GM19463 (cell line): ENCODE data around the gene SWT1.
"Not testable (repeated sequence)": the region's sequence is repeated elsewhere in the genome, so short reads cannot be mapped to it uniquely, and the experiment has no call there.

Experiments used
- ATAC-seq: cut with Tn5 transposase; IDR thresholded peaks from one replicate; pipeline ENCODE4 v1.9.1; 2021; ENCODE audit warnings: mild to moderate bottlenecking, moderate library complexity; ENCODE audit not compliant: unreplicated experiment

SWT1 gene

DNA sequence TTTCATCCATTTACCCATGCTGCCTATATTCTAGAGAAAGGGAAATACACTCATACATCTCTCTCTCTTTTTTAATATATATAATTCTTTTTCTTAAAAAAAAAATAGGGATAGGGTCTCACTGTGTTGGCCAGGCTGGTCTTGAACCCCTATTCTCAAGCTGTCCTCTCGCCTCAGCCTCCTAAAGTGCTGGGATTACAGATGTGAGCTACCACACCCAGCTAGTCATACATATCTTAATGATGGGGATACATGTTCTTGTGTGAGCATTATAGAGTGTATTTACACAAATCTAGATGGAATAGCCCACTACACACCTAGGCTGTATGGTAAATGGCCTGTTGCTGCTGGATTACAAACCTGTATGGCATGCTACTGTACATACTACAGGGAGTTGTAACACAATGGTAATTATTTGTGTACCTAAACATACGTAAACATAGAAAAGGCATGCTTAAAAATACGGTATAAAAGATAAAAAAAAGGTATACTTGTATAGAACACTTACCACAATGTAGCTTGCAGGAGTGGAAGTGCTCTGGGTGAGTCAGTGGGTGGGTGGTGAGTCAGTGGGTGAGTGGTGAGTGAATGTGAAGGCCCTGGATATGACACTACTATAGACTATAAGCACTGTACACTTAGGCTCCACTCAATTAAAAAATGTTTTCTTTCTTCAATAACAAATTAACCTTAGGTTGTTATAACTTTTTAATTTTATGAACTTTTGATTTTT lies 87.2 kb downstream of the SWT1 start:
- no peak for ATAC-seq

DNA sequence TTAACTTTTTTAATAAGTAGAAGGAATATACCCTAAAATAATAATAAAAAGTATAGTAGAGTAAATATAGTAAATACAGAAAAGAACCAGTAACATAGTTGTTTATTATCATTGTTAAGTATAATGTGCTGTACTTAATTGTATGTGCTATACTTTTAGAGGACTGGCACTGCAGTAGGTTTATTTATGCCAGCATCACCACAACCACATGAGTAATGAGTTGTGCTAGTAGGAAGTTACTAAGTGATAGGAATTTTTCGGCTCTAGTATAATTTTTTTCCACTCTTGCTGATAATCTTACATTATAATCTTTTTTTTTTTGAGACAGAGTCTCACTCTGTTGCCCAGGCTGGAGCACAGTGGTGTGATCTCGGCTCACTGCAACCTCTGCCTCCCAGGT lies 88.5 kb downstream of the SWT1 start:
- no peak for ATAC-seq

DNA sequence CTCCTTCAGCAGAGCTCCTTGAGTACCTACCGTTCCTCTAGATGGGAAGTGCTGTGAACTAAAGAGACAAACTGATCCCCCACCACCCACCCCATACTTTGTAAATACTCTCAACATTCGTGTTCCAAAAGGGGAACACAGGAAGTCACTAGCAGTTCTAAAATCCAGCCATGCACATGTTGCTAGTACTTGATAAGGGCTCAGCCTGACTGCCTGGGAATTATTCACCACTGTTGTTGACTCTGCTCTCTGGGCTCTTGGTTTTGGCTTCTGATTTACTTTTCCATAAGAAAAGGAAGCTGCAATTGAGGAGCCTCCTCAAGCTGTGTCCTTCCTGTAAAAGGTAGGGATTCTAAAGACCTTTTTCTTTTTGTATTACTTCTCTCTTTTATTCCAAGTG lies 92.6 kb downstream of the SWT1 start:
- no peak for ATAC-seq

DNA sequence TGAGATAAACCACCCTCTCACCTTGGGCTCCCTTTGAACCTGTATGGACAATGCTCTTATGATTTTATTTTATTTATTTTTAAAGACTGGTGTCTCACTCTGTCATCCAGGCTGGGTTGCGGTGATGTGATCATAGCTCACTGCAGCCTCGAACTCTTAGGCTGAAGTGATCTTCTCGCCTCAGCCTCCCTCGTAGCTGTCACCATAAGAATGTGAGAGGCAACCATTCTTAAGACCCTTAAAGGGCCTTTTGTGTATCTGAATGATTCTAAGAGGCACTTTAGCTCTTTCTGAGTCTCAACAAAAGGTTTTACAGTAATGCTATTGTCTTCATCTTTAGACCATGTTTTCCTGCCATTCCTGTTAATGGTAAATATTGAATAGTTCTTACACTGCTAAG lies 93.1 kb downstream of the SWT1 start:
- ATAC-seq: no peak

DNA sequence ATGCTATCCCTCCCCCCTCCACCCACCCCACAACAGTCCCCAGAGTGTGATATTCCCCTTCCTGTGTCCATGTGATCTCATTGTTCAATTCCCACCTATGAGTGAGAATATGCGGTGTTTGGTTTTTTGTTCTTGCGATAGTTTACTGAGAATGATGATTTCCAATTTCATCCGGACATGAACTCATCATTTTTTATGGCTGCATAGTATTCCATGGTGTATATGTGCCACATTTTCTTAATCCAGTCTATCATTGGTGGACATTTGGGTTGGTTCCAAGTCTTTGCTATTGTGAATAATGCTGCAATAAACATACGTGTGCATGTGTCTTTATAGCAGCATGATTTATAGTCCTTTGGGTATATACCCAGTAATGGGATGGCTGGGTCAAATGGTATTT lies 95.0 kb downstream of the SWT1 start:
- ATAC-seq: not testable (repeated sequence)

DNA sequence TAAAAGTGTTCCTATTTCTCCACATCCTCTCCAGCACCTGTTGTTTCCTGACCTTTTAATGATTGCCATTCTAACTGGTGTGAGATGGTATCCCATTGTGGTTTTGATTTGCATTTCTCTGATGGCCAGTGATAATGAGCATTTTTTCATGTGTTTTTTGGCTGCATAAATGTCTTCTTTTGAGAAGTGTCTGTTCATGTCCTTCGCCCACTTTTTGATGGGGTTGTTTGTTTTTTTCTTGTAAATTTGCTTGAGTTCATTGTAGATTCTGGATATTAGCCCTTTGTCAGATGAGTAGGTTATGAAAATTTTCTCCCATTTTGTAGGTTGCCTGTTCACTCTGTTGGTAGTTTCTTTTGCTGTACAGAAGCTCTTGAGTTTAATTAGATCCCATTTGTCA lies 95.4 kb downstream of the SWT1 start:
- not testable (repeated sequence) for ATAC-seq

DNA sequence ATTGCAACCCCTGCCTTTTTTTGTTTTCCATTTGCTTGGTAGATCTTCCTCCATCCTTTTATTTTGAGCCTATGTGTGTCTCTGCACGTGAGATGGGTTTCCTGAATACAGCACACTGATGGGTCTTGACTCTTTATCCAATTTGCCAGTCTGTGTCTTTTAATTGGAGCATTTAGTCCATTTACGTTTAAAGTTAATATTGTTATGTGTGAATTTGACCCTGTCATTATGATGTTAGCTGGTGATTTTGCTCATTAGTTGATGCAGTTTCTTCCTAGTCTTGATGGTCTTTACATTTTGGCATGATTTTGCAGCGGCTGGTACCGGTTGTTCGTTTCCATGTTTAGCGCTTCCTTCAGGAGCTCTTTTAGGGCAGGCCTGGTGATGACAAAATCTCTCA lies 98.6 kb downstream of the SWT1 start:
- not testable (repeated sequence) for ATAC-seq

DNA sequence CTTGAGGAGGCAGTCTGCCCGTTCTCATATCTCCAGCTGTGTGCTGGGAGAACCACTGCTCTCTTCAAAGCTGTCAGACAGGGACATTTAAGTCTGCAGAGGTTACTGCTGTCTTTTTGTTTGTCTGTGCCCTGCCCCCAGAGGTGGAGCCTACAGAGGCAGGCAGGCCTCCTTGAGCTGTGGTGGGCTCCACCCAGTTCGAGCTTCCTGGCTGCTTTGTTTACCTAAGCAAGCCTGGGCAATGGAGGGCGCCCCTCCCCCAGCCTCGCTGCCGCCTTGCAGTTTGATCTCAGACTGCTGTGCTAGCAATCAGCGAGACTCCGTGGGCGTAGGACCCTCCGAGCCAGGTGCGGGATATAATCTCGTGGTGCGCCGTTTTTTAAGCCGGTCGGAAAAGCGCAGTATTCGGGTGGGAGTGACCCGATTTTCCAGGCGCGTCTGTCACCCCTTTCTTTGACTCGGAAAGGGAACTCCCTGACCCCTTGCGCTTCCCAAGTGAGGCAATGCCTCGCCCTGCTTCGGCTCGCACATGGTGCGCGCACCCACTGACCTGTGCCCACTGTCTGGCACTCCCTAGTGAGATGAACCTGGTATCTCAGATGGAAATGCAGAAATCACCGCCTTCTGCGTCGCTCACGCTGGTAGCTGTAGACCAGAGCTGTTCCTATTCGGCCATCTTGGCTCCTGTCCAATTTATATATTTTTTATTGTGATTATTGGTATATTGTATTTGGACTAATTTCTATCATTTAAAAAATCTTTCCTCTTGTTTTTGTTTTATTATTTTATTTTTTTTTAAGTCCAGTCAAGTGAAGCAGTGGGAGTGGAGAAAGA lies 100.4 kb downstream of the SWT1 start:
- not testable (repeated sequence) for ATAC-seq

DNA sequence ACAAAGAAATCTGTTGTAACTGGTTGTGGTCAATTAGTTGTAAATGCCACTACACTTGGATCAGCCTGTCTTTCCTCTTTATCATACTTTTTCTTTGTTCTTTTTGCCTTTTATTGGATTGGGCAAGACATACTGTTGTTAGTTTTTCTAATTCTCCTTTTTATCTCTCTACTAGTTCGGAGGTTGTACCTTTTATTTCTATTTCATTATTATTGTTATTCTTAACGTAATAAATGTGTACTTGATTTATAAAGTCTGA lies 100.9 kb downstream of the SWT1 start:
- no peak for ATAC-seq

DNA sequence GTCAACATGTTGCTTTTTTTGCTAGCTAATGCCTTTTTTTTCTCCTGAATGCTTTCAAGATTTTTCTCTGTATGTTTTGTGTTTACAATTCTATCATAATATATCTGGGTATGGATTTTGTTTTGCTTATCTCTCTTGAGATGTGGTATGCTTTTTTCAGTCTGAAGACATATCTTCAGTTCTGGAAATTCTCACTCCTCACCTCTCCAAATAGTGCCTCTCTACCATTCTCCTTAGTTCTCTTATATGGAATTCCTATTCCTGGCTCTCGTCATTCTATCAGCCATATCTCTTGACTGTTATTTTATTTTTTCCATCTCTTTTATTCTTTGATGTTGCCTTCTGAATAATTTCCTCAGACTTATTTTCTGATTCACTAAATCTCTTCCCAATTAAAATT lies 101.7 kb downstream of the SWT1 start:
- no peak for ATAC-seq

DNA sequence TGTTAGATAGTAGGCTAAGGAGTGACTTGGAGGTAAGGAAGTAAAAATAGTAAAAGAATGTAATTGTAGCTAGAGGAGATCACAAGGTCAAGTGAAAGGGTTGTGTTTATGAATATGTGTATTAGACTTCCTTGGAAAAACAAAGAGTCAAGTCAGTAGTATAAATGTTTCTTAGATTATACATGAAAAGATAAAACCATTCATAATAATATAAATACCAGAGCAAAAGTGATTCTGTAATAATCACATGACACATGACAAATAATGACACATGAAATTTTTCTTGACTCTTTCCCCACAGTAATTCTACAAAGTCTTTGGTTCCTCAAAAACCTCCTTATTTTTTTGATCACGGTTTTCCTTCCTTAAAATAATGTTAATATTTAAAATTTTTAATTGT lies 103.6 kb downstream of the SWT1 start:
- no peak for ATAC-seq

DNA sequence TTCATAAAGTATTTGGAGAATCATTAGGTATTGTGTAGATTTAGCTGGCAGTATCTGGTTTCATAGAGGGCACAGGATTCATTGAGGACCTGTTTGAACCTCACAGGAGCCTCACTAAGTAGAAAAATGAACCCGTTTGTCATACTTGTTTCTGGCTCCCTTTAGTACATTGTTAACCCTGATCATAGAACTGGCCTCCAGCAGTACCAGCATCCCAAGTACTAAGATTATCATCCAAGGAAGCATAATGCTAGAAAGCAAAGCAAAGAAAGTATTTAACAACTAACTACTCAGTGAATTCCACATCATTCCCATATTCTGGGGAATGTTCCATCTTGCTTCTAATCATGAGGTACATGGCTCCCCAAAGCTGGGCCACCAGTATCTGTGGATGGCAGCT lies 105.2 kb downstream of the SWT1 start:
- no peak for ATAC-seq

DNA sequence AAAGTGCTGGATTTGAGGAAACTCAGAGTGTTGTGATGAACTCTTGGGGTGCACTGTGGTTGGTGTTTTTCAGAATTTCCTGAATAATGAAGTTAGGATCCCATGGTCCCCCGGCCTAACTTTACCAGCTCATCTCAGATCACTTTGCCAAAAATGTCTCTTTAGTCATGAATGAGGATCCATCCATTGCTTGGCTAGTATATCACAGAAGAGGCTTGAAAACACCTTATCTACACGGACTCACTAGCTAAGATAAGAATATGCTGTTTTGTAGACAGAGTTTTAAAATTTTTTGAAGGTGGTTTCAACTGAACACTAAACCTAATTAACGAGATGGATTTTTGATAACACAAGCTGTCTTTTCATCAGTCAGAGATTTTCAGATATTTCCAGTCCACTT lies 106.3 kb downstream of the SWT1 start:
- no peak for ATAC-seq

DNA sequence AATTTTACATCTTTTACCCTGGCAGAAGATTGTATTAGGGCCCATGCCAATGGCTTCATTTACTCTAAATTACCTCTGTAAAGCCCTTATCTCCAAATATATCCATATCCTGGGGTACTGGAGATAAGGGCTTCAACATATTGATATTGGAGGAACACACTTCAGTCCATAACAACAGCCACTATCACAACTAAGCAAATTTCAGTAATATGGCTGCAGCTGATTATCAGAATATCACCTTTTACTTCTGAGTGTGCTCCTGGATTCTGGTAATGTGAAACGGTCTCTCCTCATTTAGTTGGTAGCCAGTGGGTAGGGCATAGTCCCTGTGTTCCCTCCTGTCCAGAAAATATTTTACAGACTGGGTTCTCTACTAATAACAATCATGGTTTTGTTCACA lies 106.8 kb downstream of the SWT1 start:
- ATAC-seq: no peak

DNA sequence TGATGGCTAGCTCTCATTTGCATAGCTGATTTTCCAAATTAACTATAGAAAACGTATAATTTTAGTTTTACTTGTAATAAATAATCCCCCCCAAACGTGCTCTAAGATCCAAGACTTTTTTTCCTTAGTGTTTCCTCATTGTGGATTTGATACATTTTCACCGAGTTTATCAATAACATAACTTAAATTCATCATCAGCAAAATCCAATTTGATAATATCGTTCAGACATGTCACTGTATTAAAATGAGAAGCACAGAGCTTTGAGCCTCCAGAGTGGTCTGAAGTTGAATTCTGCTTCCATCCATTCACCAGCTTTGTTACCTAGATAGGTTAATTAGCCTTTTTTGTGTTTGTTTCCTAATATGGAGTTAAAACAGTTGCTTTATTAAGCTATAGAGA lies 108.3 kb downstream of the SWT1 start:
- no peak for ATAC-seq

DNA sequence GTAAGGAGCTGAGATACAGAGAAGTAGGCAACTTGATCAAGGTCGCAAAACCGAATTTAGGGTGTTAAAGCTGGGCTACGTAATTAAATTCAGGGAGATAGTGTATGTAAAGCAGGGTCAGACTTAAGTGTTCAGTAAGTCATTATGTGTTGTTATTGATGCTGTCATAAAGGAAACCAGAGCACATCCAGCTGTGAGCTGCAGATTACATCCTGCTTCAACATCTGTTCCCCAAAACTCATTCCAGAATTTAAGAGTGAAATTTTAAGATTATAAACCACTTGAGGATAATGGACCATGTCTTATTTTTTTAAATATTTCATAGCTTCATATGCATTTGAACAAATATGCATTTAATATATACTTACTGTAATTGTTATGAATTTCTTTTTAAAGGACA lies 110.3 kb downstream of the SWT1 start:
- no peak for ATAC-seq

DNA sequence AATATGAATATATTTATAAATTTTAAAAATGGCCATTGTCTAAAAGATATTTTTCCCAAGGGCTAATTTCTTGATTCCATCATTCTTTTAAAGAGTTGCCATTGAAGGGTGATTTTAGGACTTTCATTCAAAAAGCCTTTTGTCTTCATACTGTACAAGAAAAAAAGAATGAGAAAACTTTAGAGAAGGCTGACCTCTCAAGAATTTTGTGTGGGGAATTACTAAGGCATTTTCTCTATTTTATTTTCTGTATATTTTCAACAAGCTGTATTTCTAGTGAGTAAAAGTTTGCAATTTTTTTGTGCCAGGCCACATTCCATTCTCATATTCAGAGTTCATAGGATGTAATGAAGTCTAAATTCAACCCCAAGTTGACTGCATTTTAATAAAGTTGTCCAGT lies 110.7 kb downstream of the SWT1 start:
- ATAC-seq: no peak

DNA sequence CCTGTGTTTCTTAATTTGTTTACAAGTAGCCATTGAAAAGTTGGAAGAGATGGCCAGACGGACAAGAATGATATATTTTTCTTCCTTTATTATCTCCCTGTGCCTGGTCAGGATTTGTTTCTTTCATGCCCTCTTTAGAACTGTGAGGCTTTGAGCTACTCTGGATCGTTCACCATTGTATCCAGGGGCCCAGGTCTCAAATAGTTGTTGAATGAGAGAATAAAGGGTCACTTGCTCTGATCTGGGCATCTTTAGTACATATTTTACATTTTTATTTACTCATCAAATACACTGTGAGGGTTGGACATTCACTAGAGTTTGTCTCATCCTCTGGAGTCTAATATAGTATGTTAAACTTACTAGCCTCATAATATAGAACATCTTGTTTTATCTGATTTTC lies 111.4 kb downstream of the SWT1 start:
- ATAC-seq: no peak

DNA sequence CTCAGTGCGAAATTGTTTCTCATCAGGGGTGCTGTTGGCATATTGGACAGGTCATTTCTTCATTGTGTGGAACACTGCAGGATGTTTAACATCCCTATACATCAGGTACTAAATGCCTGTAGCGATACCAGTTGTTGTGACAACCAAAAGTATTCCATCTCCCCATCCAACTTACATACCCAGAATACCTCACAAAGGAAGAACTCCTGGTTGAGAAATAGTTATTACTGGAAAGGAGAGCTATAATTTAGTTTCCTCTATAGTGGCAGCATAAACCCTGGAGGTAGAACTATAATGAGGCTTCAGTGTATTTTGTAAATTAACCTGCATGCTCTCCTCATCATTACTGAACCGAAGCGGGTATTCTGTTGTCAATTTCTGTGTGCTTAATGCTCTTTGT lies 115.0 kb downstream of the SWT1 start:
- no peak for ATAC-seq

DNA sequence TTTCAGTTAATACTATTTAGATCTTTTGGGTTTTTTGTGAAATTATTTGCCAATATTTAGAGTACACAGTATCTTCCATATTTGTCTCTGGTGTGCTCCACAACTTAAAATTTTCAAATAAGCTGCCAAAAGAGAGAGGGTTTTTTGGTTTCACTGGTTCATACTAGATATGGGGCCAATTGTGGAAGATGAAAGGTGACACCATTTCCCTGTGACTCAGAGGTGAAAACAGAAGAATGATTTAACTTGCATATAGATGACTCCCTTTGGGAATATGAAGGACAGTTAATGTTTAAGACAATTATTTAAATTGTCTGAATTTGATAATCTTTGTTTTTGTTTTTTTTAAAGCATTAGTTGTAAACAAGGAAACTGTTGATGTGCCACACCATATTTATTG lies 122.6 kb downstream of the SWT1 start:
- no peak for ATAC-seq

DNA sequence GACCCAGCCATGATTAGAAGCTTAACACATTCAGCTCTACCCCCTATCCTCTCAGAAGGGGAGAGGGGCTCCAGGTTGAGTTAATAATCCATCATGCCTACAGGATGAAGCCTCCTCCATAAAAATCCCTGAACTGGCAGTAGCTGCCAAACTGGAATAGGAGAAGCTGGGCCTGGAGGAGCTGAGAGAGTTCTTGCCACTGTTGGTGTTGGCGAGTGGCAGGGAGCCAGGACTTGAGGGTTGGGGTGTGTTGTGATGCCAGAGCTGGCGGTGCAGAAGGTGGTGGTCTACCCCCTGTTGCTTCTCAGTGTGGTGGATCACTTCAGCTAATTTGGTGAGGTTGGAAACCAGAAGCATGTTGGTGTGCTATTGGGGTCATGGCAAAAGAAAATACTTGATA lies 123.6 kb downstream of the SWT1 start:
- ATAC-seq: no peak

DNA sequence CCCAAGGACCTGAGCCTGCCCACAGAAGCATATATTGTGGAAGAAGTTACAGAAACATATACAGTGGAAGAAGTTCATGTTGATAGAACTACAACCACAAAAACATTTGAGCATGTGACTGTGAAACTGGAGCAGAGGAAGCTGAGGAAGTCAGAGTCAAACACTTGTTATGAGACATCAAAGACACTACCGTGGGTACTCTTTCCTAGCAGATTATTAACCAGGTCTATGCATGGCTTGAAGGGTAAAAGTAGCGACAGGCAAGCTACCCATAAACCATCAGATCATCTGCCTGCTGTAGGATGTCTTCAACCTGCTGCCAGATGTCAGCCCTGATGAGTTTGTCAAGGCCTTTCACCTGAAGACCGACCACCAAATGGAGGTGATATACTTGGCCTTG lies 124.3 kb downstream of the SWT1 start:
- ATAC-seq: peak; percentile 98

DNA sequence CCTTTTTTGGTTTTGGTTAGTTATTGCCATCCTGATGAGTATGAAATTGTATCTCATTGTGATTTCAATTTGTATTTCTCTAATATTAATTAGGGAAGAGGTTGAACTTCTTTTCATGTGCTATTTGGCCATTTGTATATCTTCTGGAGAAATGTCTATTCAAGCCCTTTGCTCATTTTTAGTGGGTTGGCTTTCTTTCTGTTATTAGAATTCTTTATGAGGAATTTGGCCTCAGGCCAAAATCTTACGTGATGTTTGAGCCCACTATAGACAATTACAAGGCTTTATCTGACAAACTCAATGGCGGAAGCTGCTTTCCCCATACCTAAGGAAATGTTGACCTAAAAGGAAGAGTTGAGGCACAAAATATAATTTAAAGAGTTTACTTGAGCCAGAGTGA lies 127.1 kb downstream of the SWT1 start:
- ATAC-seq: no peak
